IMR-90 (cell line): ENCODE results near the gene EFHC1. TPM values are rescaled to one million over a fixed set of nuclear protein-coding genes. Genes with fewer than 3 reads are reported as not detected.
A peak's percentile ranks its signal among the peaks of the same experiment; 100 is the strongest.

Source experiments
- ATAC-seq: fragments of 200-7000 bp; cut with Tn5 transposase; 2 replicates; pipeline ENCODE4 v1.9.1; 2020; ENCODE audit warnings: low read depth, mild to moderate bottlenecking, moderate library complexity
- BruUV-seq: library from RNA; stranded (reverse); fragments of 400-500 nt; replicated peaks from 2 replicates; lab custom pipeline; 2021; lab: Mats Ljungman, UMichigan
- CTCF ChIA-PET: fragments of 300-600 bp; formaldehyde crosslinking; extraction: SDS; loops from one replicate; lab custom pipeline; 2021; ENCODE audit warnings: antibody characterized with exemption; lab: Yijun Ruan, JAX
- POLR2A ChIA-PET: fragments of 300-600 bp; sonication (Branson Sonifier 250); formaldehyde crosslinking; loops from one replicate; lab custom pipeline; 2022; ENCODE audit warnings: antibody characterized with exemption; ENCODE audit not compliant: unreplicated experiment; lab: Charles Lee
- DNase-seq: peaks from one replicate; pipeline ENCODE4 v3.0.0; 2013
- H2AFZ ChIP-seq: replicated peaks from 2 replicates; pipeline ENCODE3; 2013; ENCODE audit warnings: low read length, mild to moderate bottlenecking; ENCODE audit not compliant: poor library complexity
- H2AK5ac ChIP-seq: 2 replicates; pipeline ENCODE4 v1.6.1; 2013; ENCODE audit warnings: low read depth, low read length, inconsistent platforms
- H2AK9ac ChIP-seq: replicated peaks from 2 replicates; pipeline ENCODE3; 2013; ENCODE audit warnings: mild to moderate bottlenecking, low read depth, low read length, moderate library complexity; ENCODE audit not compliant: poor library complexity
- H2BK120ac ChIP-seq: 2 replicates; pipeline ENCODE4 v1.6.1; 2013; ENCODE audit warnings: low read depth, low read length, inconsistent platforms
- H2BK15ac ChIP-seq: 3 replicates; pipeline ENCODE4 v1.6.1; 2013; ENCODE audit warnings: low read depth, low read length, inconsistent platforms
- H2BK20ac ChIP-seq: 2 replicates; pipeline ENCODE4 v1.6.1; 2013; ENCODE audit warnings: low read depth, mild to moderate bottlenecking, inconsistent platforms, low read length, moderate library complexity
- H2BK5ac ChIP-seq: 2 replicates; pipeline ENCODE4 v1.6.1; 2013; ENCODE audit warnings: mild to moderate bottlenecking, low read depth, low read length, inconsistent platforms; ENCODE audit not compliant: poor library complexity, severe bottlenecking
- H3K14ac ChIP-seq: replicated peaks from 2 replicates; pipeline ENCODE4 v1.6.1; 2013; ENCODE audit warnings: low read depth, low read length, inconsistent platforms
- H3K18ac ChIP-seq: 2 replicates; pipeline ENCODE4 v1.6.1; 2013; ENCODE audit warnings: low read depth, low read length, control low read depth
- H3K23ac ChIP-seq: 2 replicates; pipeline ENCODE4 v1.6.1; 2013; ENCODE audit warnings: low read depth, low read length, inconsistent platforms
- H3K27ac ChIP-seq: 2 replicates; pipeline ENCODE4 v1.5.1; 2013; ENCODE audit warnings: mild to moderate bottlenecking, control low read depth, low read length; ENCODE audit not compliant: insufficient read depth
- H3K27me3 ChIP-seq: 2 replicates; pipeline ENCODE4 v1.6.1; 2013; ENCODE audit warnings: low read length; ENCODE audit not compliant: control insufficient read depth, insufficient read depth
- H3K36me3 ChIP-seq: 2 replicates; pipeline ENCODE4 v1.6.1; 2013; ENCODE audit warnings: low read length, mixed read lengths; ENCODE audit not compliant: control insufficient read depth, insufficient read depth
- H3K4ac ChIP-seq: 2 replicates; pipeline ENCODE4 v1.6.1; 2013; ENCODE audit warnings: low read depth, low read length, inconsistent platforms
- H3K4me1 ChIP-seq: 2 replicates; pipeline ENCODE4 v1.6.1; 2013; ENCODE audit warnings: low read length, mixed read lengths; ENCODE audit not compliant: control insufficient read depth, insufficient read depth
- H3K4me2 ChIP-seq: 2 replicates; pipeline ENCODE4 v1.6.1; 2013; ENCODE audit warnings: low read depth, mild to moderate bottlenecking, control low read depth, low read length, moderate library complexity
- H3K4me3 ChIP-seq: 2 replicates; pipeline ENCODE4 v1.5.1; 2013; ENCODE audit warnings: low read depth, mild to moderate bottlenecking, control low read depth, low read length, moderate library complexity; ENCODE audit not compliant: insufficient read depth
- H3K56ac ChIP-seq: 2 replicates; pipeline ENCODE4 v1.6.1; 2013; ENCODE audit warnings: low read length, inconsistent platforms; ENCODE audit not compliant: insufficient read depth; ENCODE audit errors: extremely low read depth
- H3K79me1 ChIP-seq, 2 experiments: 2 replicates each; pipeline ENCODE4 v1.6.1; 2013; ENCODE audit warnings: low read length in 2 of 2, inconsistent platforms in 1 of 2, low read depth in 1 of 2
- H3K9ac ChIP-seq: 2 replicates; pipeline ENCODE4 v1.6.1; 2013; ENCODE audit warnings: low read depth, low read length, control low read depth
- H3K9me1 ChIP-seq: 2 replicates; pipeline ENCODE4 v1.6.1; 2013; ENCODE audit warnings: low read length, inconsistent platforms; ENCODE audit not compliant: insufficient read depth
- H3K9me3 ChIP-seq: 2 replicates; pipeline ENCODE4 v1.6.1; 2013; ENCODE audit warnings: low read length; ENCODE audit not compliant: control insufficient read depth, insufficient read depth
- H4K20me1 ChIP-seq: 2 replicates; pipeline ENCODE4 v1.6.1; 2013; ENCODE audit warnings: low read length, inconsistent platforms; ENCODE audit not compliant: insufficient read depth
- H4K5ac ChIP-seq: 2 replicates; pipeline ENCODE4 v1.6.1; 2013; ENCODE audit warnings: mild to moderate bottlenecking, low read depth, low read length, control low read depth
- H4K8ac ChIP-seq, 2 experiments: 2 replicates each; pipeline ENCODE4 v1.6.1; 2013; ENCODE audit warnings: low read depth in 2 of 2, low read length in 2 of 2, control low read depth in 1 of 2, inconsistent platforms in 1 of 2
- H4K91ac ChIP-seq: 2 replicates; pipeline ENCODE4 v1.6.1; 2013; ENCODE audit warnings: low read depth, low read length, inconsistent platforms; ENCODE audit not compliant: insufficient read depth
- CTCF ChIP-seq: conservative IDR thresholded peaks from 2 replicates; pipeline ENCODE4 v1.5.1; 2012; ENCODE audit warnings: mild to moderate bottlenecking, low read depth, low read length, improper control_type of control experiment
- MAZ ChIP-seq: IDR thresholded peaks from 2 replicates; pipeline ENCODE4 v1.6.1; 2012; ENCODE audit warnings: low read depth, mild to moderate bottlenecking, low read length, improper control_type of control experiment, moderate library complexity, borderline replicate concordance
- NFE2L2 ChIP-seq: fragments of 150-350 bp; IDR thresholded peaks from 2 replicates; pipeline ENCODE4 v1.6.1; 2016; ENCODE audit warnings: low read depth, mild to moderate bottlenecking, low read length
- POLR2A ChIP-seq: IDR thresholded peaks from 2 replicates; pipeline ENCODE4 v1.6.1; 2012; ENCODE audit warnings: mild to moderate bottlenecking, low read depth, low read length
- RCOR1 ChIP-seq: IDR thresholded peaks from 2 replicates; pipeline ENCODE4 v1.6.1; 2012; ENCODE audit warnings: mild to moderate bottlenecking, low read length, improper control_type of control experiment; ENCODE audit not compliant: insufficient replicate concordance
- SMC3 ChIP-seq: fragments of 150-350 bp; IDR thresholded peaks from 2 replicates; pipeline ENCODE4 v1.6.1; 2016; ENCODE audit warnings: low read depth, mild to moderate bottlenecking, antibody characterized with exemption, low read length, moderate library complexity
- WGBS, 2 experiments: methylation state at CpG; one replicate each; pipeline versions ENCODE4 v1.1.5 to v1.1.7; 2013; ENCODE audit warnings: missing lambda C conversion rate in 2 of 2; ENCODE audit not compliant: insufficient read length in 1 of 2; ENCODE audit errors: extremely low coverage in 2 of 2; 5-methylcytosine and 5-hydroxymethylcytosine counted together
- dilution Hi-C: fragments of 300-500 bp; cut with HindIII; formaldehyde crosslinking; loops from one replicate; pipeline ENCODE4 v1.14.3; 2018; ENCODE audit warnings: low sequenced_read_pairs; ENCODE audit not compliant: unreplicated experiment
- in situ Hi-C: fragments of 300-500 bp; cut with MboI; formaldehyde crosslinking; loops from 3 replicates; pipeline ENCODE4 v1.14.3; 2019; ENCODE audit warnings: low sequenced_read_pairs, inconsistent platforms, mixed read lengths
- intact Hi-C: fragments of 100-400 bp; cut with micrococcal nuclease; formaldehyde crosslinking; loops from 2 replicates; pipeline ENCODE4 v1.10.0; 2022
- polyA plus RNA-seq, 3 experiments: library from polyadenylated mRNA; depleted of rRNA; stranded (reverse); fragments of >200 nt; gene quantifications; 2 replicates each; pipeline ENCODE4 v1.2.3, GENCODE V29; 2012; ENCODE audit warnings: low replicate concordance in 1 of 3
- total RNA-seq: library from RNA; depleted of rRNA; stranded (reverse); fragments of >200 nt; gene quantifications from 2 replicates; pipeline ENCODE4 v1.2.3, GENCODE V29; 2012
- TF ChIP-seq, protein P1 (sequence below): fragments of 150-350 bp; IDR thresholded peaks from 2 replicates; pipeline ENCODE4 v1.6.1; 2017; ENCODE audit warnings: mild to moderate bottlenecking, antibody characterized with exemption, low read length, low read depth

EFHC1 gene
- total and polyA plus RNA-seq, 2 of the 4 experiments (the other 2 are of a cell fraction) = 14.0 to 23.0 TPM

- TF ChIP-seq MAZ (no peak), NFE2L2 (no peak)
Measured at GRCh38 chr6:52491203-52492069, 71.3 kb downstream of the EFHC1 start (continued).

GRCh38 chr6:52493669-52494068, 73.5 kb downstream of the EFHC1 start:
- H2AK5ac ChIP-seq = no peak overlapping the region
- H4K8ac ChIP-seq = peak overlapping the region in 1 of 2 experiments; percentile 20; a peak in 1 of 4 replicates
- peaks cover 2% of the 10 kb centered on the region for H3K4me1 ChIP-seq
- H3K14ac ChIP-seq = no peak overlapping the region
- H3K36me3 ChIP-seq = peaks cover 7% of the 10 kb centered on the region
- BruUV-seq = no TSS peak
- no peak for TF ChIP-seq POLR2A
- TF ChIP-seq NFE2L2 = no peak
- TF ChIP-seq CTCF = no peak
- no peak for TF ChIP-seq SMC3
- TF ChIP-seq, protein P1, sequence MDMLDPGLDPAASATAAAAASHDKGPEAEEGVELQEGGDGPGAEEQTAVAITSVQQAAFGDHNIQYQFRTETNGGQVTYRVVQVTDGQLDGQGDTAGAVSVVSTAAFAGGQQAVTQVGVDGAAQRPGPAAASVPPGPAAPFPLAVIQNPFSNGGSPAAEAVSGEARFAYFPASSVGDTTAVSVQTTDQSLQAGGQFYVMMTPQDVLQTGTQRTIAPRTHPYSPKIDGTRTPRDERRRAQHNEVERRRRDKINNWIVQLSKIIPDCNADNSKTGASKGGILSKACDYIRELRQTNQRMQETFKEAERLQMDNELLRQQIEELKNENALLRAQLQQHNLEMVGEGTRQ = no peak
- no peak for TF ChIP-seq RCOR1
- in situ Hi-C loops = no loop called here
- H4K20me1 ChIP-seq = no peaks in the 10 kb centered on the region
- no peak overlapping the region for H3K18ac ChIP-seq
- no peak overlapping the region for H3K27ac ChIP-seq
- ATAC-seq (peak; percentile 43), DNase-seq (peak; percentile 33)
- H2BK120ac ChIP-seq = no peak overlapping the region
- no peak overlapping the region for H2AK9ac ChIP-seq
- H4K91ac ChIP-seq = no peak overlapping the region
- H3K27me3 ChIP-seq = no peaks in the 10 kb centered on the region
- H3K4me3 ChIP-seq = no peak overlapping the region
- H2BK20ac ChIP-seq = no peak overlapping the region
- no peak overlapping the region for H2BK15ac ChIP-seq
- WGBS, 2 experiments = no CpG with 5 or more reads among the region's 3 CpGs
- intact Hi-C loops = loop anchor here (10.0 kb wide), 1 partner anchor 1299 kb away; no protein-coding TSS in a partner anchor
- H3K56ac ChIP-seq = no peak overlapping the region
- ChIA-PET CTCF (no interaction called here), POLR2A (no interaction called here)
- H3K4ac ChIP-seq = no peak overlapping the region
- H3K9me3 ChIP-seq = 0 out of 2 replicates have a peak, but pooled peaks cover 2% of the 10 kb centered on the region
- dilution Hi-C loops = no loop called here
- H3K23ac ChIP-seq = no peak overlapping the region
- peaks cover 12% of the 10 kb centered on the region for H3K9me1 ChIP-seq
- no peak overlapping the region for H3K4me2 ChIP-seq
- no peak overlapping the region for H2AFZ ChIP-seq
- peaks cover 7 to 18% of the 10 kb centered on the region in 2 experiments; a peak in 3 of 4 replicates for H3K79me1 ChIP-seq
- H2BK5ac ChIP-seq = no peak overlapping the region
- no peak overlapping the region for H4K5ac ChIP-seq
- no peak overlapping the region for H3K9ac ChIP-seq
